ENCODE results near the gene TSEN34. TPM values are rescaled to one million over a fixed set of nuclear protein-coding genes. Genes with fewer than 3 reads are reported as not detected.
"Not testable (repeated sequence)": the region's sequence is repeated elsewhere in the genome, so short reads cannot be mapped to it uniquely, and the experiment has no call there.

TSEN34 gene
- total and polyA plus RNA-seq, 8 donors, result 25.5 to 147 (median 40.2) TPM

DNA sequence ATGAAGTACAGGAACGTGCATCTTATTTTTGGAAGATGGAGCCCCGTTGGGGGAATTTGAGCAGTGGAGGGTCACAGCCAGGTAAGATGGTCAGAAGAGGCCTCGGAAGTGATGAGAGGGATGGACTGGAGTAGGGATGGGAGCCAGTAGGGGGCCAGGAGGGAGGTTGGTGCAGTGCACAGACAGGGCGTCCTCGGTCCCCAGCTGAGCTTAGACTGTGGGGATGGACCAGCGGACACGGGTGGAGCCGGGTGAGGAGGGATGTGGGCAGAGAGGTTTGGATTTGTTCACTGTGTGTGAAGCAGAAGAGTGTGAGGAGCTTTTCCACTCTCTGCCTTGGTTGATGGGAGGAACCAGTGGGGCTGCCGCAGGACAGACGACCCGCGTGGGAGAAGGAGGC lies 20.1 kb downstream of the TSEN34 start:
- intact Hi-C loops (cut with DNase I; ENCODE audit: low total_unique reads), result no loop called here
- no peaks in the 10 kb centered on the region for H3K9me3 ChIP-seq
- H3K4me1 ChIP-seq, result peaks cover 46 to 52% (median 51%) of the 10 kb centered on the region in 4 donors
- peak overlapping the region; percentile 7 to 94 (median 84) for H3K27ac ChIP-seq
- 81 to 86% (median 82%) methylated on average over 12 of the region's 12 CpGs for WGBS, 5 donors
- no peak for DNase-seq
- no peak overlapping the region for H3K4me3 ChIP-seq
- no peaks in the 10 kb centered on the region for H3K27me3 ChIP-seq
- TF ChIP-seq POLR2AphosphoS5 (IDR thresholded peaks at IDR 0.05), result no peak
- TF ChIP-seq, protein P1, sequence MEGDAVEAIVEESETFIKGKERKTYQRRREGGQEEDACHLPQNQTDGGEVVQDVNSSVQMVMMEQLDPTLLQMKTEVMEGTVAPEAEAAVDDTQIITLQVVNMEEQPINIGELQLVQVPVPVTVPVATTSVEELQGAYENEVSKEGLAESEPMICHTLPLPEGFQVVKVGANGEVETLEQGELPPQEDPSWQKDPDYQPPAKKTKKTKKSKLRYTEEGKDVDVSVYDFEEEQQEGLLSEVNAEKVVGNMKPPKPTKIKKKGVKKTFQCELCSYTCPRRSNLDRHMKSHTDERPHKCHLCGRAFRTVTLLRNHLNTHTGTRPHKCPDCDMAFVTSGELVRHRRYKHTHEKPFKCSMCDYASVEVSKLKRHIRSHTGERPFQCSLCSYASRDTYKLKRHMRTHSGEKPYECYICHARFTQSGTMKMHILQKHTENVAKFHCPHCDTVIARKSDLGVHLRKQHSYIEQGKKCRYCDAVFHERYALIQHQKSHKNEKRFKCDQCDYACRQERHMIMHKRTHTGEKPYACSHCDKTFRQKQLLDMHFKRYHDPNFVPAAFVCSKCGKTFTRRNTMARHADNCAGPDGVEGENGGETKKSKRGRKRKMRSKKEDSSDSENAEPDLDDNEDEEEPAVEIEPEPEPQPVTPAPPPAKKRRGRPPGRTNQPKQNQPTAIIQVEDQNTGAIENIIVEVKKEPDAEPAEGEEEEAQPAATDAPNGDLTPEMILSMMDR (IDR thresholded peaks at IDR 0.05), result no peak
- no peak for TF ChIP-seq EP300 (IDR thresholded peaks at IDR 0.05)
- TF ChIP-seq POLR2A (IDR thresholded peaks at IDR 0.05), result no peak
- peaks cover 18 to 27% (median 26%) of the 10 kb centered on the region in 4 donors for H3K36me3 ChIP-seq

DNA sequence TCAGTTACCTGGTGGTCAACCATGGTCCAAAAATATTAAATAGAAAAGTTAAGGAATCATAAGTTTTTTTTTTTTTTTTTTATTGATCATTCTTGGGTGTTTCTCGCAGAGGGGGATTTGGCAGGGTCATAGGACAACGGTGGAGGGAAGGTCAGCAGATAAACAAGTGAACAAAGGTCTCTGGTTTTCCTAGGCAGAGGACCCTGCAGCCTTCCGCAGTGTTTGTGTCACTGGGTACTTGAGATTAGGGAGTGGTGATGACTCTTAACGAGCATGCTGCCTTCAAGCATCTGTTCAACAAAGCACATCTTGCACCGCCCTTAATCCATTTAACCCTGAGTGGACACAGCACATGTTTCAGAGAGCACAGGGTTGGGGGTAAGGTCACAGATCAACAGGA lies 23.1 kb downstream of the TSEN34 start:
- DNase-seq; intact Hi-C loops (cut with DNase I; ENCODE audit: low total_unique reads); H3K4me3 ChIP-seq; H3K9me3 ChIP-seq; H3K27me3 ChIP-seq; H3K27ac ChIP-seq: not testable (repeated sequence)
- H3K4me1 ChIP-seq, result peaks cover 20 to 23% (median 21%) of the 10 kb centered on the region in 4 donors
- H3K36me3 ChIP-seq, result peaks cover 0 to 29% (median 7%) of the 10 kb centered on the region in 4 donors
- 48 to 67% (median 65%) methylated on average over 3 to 5 of the region's 5 CpGs for WGBS, 5 donors

DNA sequence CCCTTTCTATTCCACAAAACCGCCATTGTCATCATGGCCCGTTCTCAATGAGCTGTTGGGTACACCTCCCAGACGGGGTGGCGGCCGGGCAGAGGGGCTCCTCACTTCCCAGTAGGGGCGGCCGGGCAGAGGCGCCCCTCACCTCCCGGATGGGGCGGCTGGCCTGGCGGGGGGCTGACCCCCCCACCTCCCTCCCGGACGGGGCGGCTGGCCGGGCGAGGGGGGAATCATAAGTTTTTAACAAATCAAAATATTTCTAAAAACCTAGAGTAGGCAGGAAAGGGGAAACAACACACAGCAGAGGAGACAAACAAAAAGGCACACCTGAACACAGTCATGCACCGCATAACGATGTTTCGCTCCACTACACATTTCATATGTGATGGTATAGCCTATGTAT lies 23.6 kb downstream of the TSEN34 start:
- 90 to 99% (median 98%) methylated on average over 11 to 16 of the region's 19 CpGs for WGBS, 5 donors
- H3K4me3 ChIP-seq; H3K27me3 ChIP-seq; H3K27ac ChIP-seq; H3K9me3 ChIP-seq; DNase-seq; intact Hi-C loops (cut with DNase I; ENCODE audit: low total_unique reads): not testable (repeated sequence)
- Histone ChIP-seq H3K4me1 (peaks cover 14 to 23% (median 16%) of the 10 kb centered on the region in 4 donors), H3K36me3 (peaks cover 0 to 33% (median 10%) of the 10 kb centered on the region in 4 donors)

DNA sequence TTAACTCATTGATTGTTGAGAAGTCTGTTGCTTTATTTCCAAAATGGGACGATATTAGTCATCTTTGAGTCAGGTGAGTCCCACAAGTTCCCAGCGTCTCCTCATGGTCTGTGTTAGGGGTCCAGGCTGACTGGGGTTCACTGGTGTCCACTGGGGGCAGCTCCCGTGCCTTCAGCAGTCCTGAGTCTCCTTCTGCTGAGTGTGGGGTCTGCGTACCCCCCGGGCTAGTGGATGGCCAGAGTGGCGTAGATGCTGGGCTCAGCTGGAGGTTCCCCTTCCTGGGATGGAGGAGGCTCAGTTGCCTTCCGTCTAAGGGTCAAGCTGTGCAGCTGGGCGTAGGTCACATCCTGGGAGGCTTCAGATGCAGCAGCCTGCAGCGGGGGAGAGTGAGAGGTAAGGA lies 25.8 kb downstream of the TSEN34 start:
- TF ChIP-seq EP300 (IDR thresholded peaks at IDR 0.05) (no peak), POLR2A (IDR thresholded peaks at IDR 0.05) (no peak), POLR2AphosphoS5 (IDR thresholded peaks at IDR 0.05) (no peak)
- TF ChIP-seq, protein P1 (IDR thresholded peaks at IDR 0.05), result no peak
- Histone ChIP-seq H3K27me3 (peaks cover 0 to 14% (median 0%) of the 10 kb centered on the region in 3 donors), H3K4me3 (no peak overlapping the region), H3K4me1 (peaks cover 0 to 7% (median 0%) of the 10 kb centered on the region in 4 donors), H3K36me3 (peaks cover 0 to 33% (median 10%) of the 10 kb centered on the region in 4 donors), H3K27ac (no peak overlapping the region), H3K9me3 (no peaks in the 10 kb centered on the region)
- DNase-seq, result no peak
- intact Hi-C loops (cut with DNase I; ENCODE audit: low total_unique reads), result no loop called here
- 81 to 93% (median 87%) methylated on average over 7 to 9 of the region's 9 CpGs for WGBS, 5 donors

DNA sequence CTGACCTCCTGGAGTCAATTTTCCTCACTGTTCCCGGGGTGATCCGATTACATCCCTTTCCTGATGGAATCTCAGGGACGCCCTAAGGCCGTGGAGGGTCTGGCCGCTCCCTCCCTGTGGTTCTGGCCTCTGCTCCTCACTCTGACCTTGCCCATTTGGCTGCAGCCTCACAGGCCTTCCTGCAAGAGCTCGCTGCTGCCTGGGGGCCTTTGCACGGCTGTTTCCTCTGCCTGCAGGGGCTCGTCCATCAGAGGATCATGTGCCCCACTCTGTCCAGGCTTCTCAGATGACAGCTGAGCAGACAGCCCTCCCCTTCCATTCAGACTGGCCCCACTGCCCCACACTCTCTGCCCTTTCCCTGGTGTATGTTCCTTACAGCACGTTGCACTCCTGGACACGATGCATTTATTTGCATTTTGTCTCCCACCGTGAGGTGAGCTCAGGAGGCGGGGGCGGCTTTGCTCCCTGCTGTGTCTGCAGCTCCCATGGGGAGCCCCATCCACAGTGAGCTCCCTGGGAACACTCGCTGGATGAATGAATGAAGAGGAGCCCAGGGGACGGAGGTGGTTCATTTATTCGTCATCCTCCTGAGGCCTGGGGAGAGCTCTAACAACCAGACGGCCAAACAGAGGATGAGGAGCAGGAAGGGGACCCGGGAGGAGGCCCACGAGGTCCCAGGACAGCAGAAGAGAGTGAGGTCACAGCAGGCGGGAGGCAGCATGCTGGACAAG lies 26.6 kb downstream of the TSEN34 start:
- 51 to 68% (median 63%) methylated on average over 12 to 16 of the region's 20 CpGs for WGBS, 5 donors

DNA sequence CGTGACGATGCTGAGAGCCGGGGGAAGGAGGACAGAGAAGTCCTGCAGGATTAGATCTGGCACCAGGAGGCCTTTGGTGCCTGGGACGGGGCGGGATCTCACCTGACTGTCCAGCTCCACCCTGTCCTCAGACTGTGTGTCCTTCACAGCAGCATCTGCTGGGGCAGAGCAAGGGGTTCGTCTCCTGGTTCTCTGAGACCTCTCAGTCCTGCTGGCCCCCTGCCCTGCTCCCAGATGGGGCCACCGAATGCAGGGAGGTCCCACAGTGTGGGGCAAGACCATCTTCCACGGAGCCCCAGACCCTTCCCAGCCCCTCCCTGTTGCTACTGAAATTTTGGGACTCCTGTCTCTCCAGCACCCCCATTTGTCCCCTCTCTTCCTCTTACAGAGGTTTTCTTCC lies 27.2 kb downstream of the TSEN34 start:
- no peaks in the 10 kb centered on the region for H3K9me3 ChIP-seq

More for the DNA sequence above, 26.6 kb downstream of the TSEN34 start:
- Histone ChIP-seq H3K27me3 (peaks cover 0 to 22% (median 3%) of the 10 kb centered on the region in 3 donors), H3K36me3 (peaks cover 0 to 33% (median 10%) of the 10 kb centered on the region in 4 donors)
- intact Hi-C loops (cut with DNase I; ENCODE audit: low total_unique reads); H3K9me3 ChIP-seq; H3K4me3 ChIP-seq; DNase-seq; H3K27ac ChIP-seq; H3K4me1 ChIP-seq: not testable (repeated sequence)

More for the DNA sequence above, 27.2 kb downstream of the TSEN34 start:
- TF ChIP-seq POLR2A (IDR thresholded peaks at IDR 0.05), result no peak
- no peak for TF ChIP-seq EP300 (IDR thresholded peaks at IDR 0.05)
- TF ChIP-seq, protein P1 (IDR thresholded peaks at IDR 0.05), result no peak
- no peak for TF ChIP-seq POLR2AphosphoS5 (IDR thresholded peaks at IDR 0.05)
- Histone ChIP-seq H3K27me3 (peaks cover 0 to 27% (median 9%) of the 10 kb centered on the region in 3 donors), H3K27ac (no peak overlapping the region), H3K36me3 (peaks cover 0 to 33% (median 10%) of the 10 kb centered on the region in 4 donors), H3K4me3 (no peak overlapping the region), H3K4me1 (peaks cover 0 to 7% (median 0%) of the 10 kb centered on the region in 4 donors)
- intact Hi-C loops (cut with DNase I; ENCODE audit: low total_unique reads), result no loop called here
- DNase-seq, result no peak
- 69 to 82% (median 76%) methylated on average over 6 to 8 of the region's 8 CpGs for WGBS, 5 donors

Data from stomach (tissue), 9 donors.